Stomach (tissue), 4 donors: ENCODE measurements around the gene LZTR1.

ENCODE experiments used
- CTCF ChIP-seq, 7 experiments: fragments of 450-650 bp in 4 of 7; fragments of 200-600 bp in 3 of 7; sonication (generic) in 3 of 7; IDR thresholded peaks; one replicate each; pipeline ENCODE4 v1.5.1; 2016 to 2019; ENCODE audit warnings: antibody characterized with exemption in 7 of 7, control low read depth in 2 of 7, mild to moderate bottlenecking in 1 of 7
- EP300 ChIP-seq: sonication (generic); formaldehyde crosslinking; IDR thresholded peaks from one replicate; pipeline ENCODE4 v1.6.1; 2017; ENCODE audit warnings: antibody characterized with exemption
- POLR2A ChIP-seq, 4 donors: fragments of 450-650 bp; IDR thresholded peaks; one replicate each; pipeline ENCODE4 v1.6.1; 2016; ENCODE audit warnings: antibody characterized with exemption in 4 of 4, control low read depth in 2 of 4, mild to moderate bottlenecking in 1 of 4, moderate library complexity in 1 of 4
- POLR2AphosphoS5 ChIP-seq, 3 donors: sonication (generic); formaldehyde crosslinking; IDR thresholded peaks; one replicate each; pipeline ENCODE4 v1.6.1; 2016; ENCODE audit warnings: antibody characterized with exemption in 3 of 3

- TF ChIP-seq CTCF (IDR thresholded peaks at IDR 0.05) (no peak), POLR2A (IDR thresholded peaks at IDR 0.05) (no peak), POLR2AphosphoS5 (IDR thresholded peaks at IDR 0.05) (no peak), EP300 (no peak)
Measured at GRCh38 chr22:20966883-20967696, 15.0 kb upstream of the LZTR1 start, which contains the start of gene AIFM3.
